Heart left ventricle (tissue), 13 donors: ENCODE results near the gene BCL2.

Source experiments
- CTCF ChIP-seq, 12 donors: fragments of 200-600 bp; sonication (generic) in 4 of 12; IDR thresholded peaks; one replicate each; pipeline versions ENCODE4 v1.5.0 to v1.8.0; 2018 to 2022; ENCODE audit warnings: antibody characterized with exemption in 12 of 12, mild to moderate bottlenecking in 5 of 12
- POLR2A ChIP-seq, 2 donors: fragments of 450-650 bp; IDR thresholded peaks; one replicate each; pipeline ENCODE4 v1.6.1; 2017; ENCODE audit warnings: antibody characterized with exemption in 2 of 2, mild to moderate bottlenecking in 2 of 2, moderate library complexity in 2 of 2
- donor health status: ischemic (EF 13 %, LVEDD 7.1; RV severe dilation, severe dysfunction).
- donor health status: DM: no; HTN: yes; CAD: no.
- donor health status: DM: no; HTN: no; CAD: no.
- donor health status: ischemic (EF 25% LVEDD 6.9; RV normal size, moderate dysfunction).
- donor health status: ischemic (EF 25% LVEDD 5.7; RV mildly dilated, moderate dysfunction).
- donor health status: ischemic (EF 35%, LVEDD 5.7; RV mildly dilated, moderate dysfunction).
- donor health status: nonischemic (EF 11% LVEDD 7.7; RV severe dilation, severe dysfunction).
- donor health status: DM: yes; HTN: yes; CAD: no.
- donor health status: PGD.
- donor health status: ischemic (EF 29% LVEDD 5.4; RV normal size, mild dysfunction).
- donor health status: nonischemic (EF 23%, LVEDD 6.1; RV moderate dilation, normal function).

GRCh38 chr18:63236921-63237846 is 82.4 kb downstream of the BCL2 start:
- no peak for TF ChIP-seq CTCF (IDR thresholded peaks at IDR 0.05)
- no peak for TF ChIP-seq POLR2A (IDR thresholded peaks at IDR 0.05)
